22Rv1 (cell line): ENCODE data around the gene UGT1A8.

Source experiments
- CTCF ChIP-seq: fragments of 450-650 bp; IDR thresholded peaks from 2 replicates; pipeline ENCODE4 v1.5.1; 2017; ENCODE audit warnings: mild to moderate bottlenecking
- ZFX ChIP-seq: fragments of 450-650 bp; IDR thresholded peaks from 2 replicates; pipeline ENCODE4 v1.6.1; 2017; ENCODE audit warnings: antibody characterized with exemption, borderline replicate concordance

GRCh38 chr2:233714121-233714520 lies 96.7 kb downstream of the UGT1A8 start:
- TF ChIP-seq CTCF (no peak), ZFX (no peak)
